ENCODE measurements around the gene SLC12A8. TPM values are rescaled to one million over a fixed set of nuclear protein-coding genes. Genes with fewer than 3 reads are reported as not detected.

The SLC12A8 gene
- total and polyA plus RNA-seq, 2 donors (not counting 1 experiment from before 2014, with no cell fraction given): 0.57 to 1.1 TPM

DNA sequence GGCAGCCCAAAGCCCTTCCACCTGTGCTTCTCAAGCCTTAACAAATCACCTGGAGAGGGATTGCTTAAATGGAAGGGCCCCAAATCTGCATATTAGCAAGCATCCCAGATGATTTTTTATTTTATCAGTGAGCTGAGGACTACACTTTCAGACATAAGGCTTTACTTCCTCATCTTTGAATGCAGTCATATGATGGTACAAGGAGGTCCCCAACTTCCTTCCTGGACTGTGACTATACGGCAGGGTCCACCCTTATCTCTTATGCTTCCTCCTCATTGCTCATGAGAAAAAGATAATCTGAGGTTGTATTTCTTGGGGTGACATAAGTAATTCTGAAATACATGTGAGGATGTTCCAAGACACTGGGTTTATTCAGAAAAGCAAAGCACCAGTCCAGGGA lies 143.1 kb downstream of the SLC12A8 start:
- Histone ChIP-seq H3K4me1 (ENCODE audit: control insufficient read depth in 2 of 2, insufficient read depth in 2 of 2, low read length in 2 of 2) (peaks cover 13 to 14% of the 10 kb centered on the region in 2 donors), H3K9ac (ENCODE audit: low read length) (peak overlapping the region; percentile 0), H4K20me1 (ENCODE audit: control insufficient read depth, insufficient read depth, low read length, poor library complexity, severe bottlenecking) (no peaks in the 10 kb centered on the region), H3K4me2 (replicated peaks; ENCODE audit: low read depth, low read length, poor library complexity, severe bottlenecking) (peak overlapping the region; percentile 47), H3K36me3 (replicated peaks in 1 of 2; ENCODE audit: control extremely low read depth in 1 of 2, control insufficient read depth in 1 of 2, extremely low read depth in 1 of 2, insufficient read depth in 2 of 2, low read length in 1 of 2) (no peaks in the 10 kb centered on the region), H3K4me3 (ENCODE audit: control extremely low read depth in 1 of 5, extremely low read depth in 1 of 5, insufficient read depth in 1 of 5, low read depth in 2 of 5, low read length in 4 of 5) (no peak overlapping the region), H3K27ac (ENCODE audit: low read length in 2 of 2) (peak overlapping the region in 1 of 2 donors; percentile 28), H3K27me3 (replicated peaks in 1 of 4; ENCODE audit: control extremely low read depth in 1 of 4, control insufficient read depth in 3 of 4, insufficient read depth in 4 of 4, low read length in 3 of 4) (no peaks in the 10 kb centered on the region), H3K79me2 (ENCODE audit: control insufficient read depth, insufficient read depth, low read length) (no peaks in the 10 kb centered on the region), H3K9me3 (ENCODE audit: control extremely low read depth in 1 of 3, control insufficient read depth in 2 of 3, insufficient read depth in 1 of 3, low read length in 2 of 3) (no peaks in the 10 kb centered on the region), H2AFZ (ENCODE audit: insufficient read depth, low read depth, low read length, poor library complexity, severe bottlenecking) (peak overlapping the region; percentile 71)
- CTCF ChIA-PET: interaction anchor here (0.6 kb wide), 1 partner anchor 803 kb away, joined by 4 read pairs; no protein-coding TSS in a partner anchor
- DNase-seq (peak; percentile 43), ATAC-seq (ENCODE audit: low read depth) (peak; percentile 60)
- peak overlapping the region; percentile 43 for H3K4me3 Mint-ChIP-seq
- H3K27me3 Mint-ChIP-seq: no peaks in the 10 kb centered on the region
- H3K9me3 Mint-ChIP-seq (ENCODE audit: insufficient read depth): no peaks in the 10 kb centered on the region
- peaks cover 14% of the 10 kb centered on the region for H3K4me1 Mint-ChIP-seq
- POLR2A ChIA-PET: no interaction called here
- WGBS (ENCODE audit: insufficient coverage): no CpG with 5 or more reads among the region's 1 CpG
- TF ChIP-seq EZH2 (IDR thresholded peaks at IDR 0.05; ENCODE audit: borderline replicate concordance, insufficient read depth, low read depth, low read length, poor library complexity, severe bottlenecking): no peak
- no peak for TF ChIP-seq CTCF (IDR thresholded peaks at IDR 0.05)
- peak overlapping the region; percentile 17 for H3K27ac Mint-ChIP-seq
- intact Hi-C loops (cut with micrococcal nuclease): no loop called here

DNA sequence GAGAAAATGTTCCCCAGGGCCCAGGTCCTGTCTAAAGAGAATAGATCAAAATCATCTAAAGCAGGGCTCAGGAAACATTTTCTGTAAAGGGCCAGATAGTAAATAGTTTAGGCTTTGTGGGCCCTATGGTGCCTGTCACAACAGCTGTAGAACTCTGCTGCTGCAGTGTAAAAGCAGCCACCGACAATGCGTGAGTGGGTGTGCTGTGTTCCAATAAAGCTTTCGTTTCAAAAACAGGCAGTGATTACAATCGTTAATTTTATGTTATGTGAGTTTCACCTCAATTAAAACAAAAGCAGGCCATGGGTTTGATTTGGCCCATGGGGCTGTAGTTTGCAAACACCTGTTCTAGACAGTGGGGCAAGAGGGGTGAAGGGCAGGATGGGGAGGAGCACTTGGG lies 144.3 kb downstream of the SLC12A8 start:
- 100% methylated on average over 2 of the region's 4 CpGs for WGBS (ENCODE audit: insufficient coverage)
- H3K4me2 ChIP-seq (replicated peaks; ENCODE audit: low read depth, low read length, poor library complexity, severe bottlenecking): no peak overlapping the region
- peaks cover 0 to 1% (median 0%) of the 10 kb centered on the region in 4 experiments for H3K27me3 ChIP-seq (replicated peaks in 1 of 4; ENCODE audit: control extremely low read depth in 1 of 4, control insufficient read depth in 3 of 4, insufficient read depth in 4 of 4, low read length in 3 of 4)
- ChIA-PET CTCF (interaction anchor here (0.6 kb wide), 1 partner anchor 12 kb away, joined by 3 read pairs; no protein-coding TSS in a partner anchor), POLR2A (no interaction called here)
- Mint-ChIP-seq H3K9me3 (ENCODE audit: insufficient read depth) (no peaks in the 10 kb centered on the region), H3K4me3 (no peak overlapping the region), H3K27me3 (peaks cover 5% of the 10 kb centered on the region), H3K27ac (no peak overlapping the region), H3K4me1 (peaks cover 14% of the 10 kb centered on the region)
- no peaks in the 10 kb centered on the region for H3K9me3 ChIP-seq (ENCODE audit: control extremely low read depth in 1 of 3, control insufficient read depth in 2 of 3, insufficient read depth in 1 of 3, low read length in 2 of 3)
- no peak overlapping the region for H3K27ac ChIP-seq (ENCODE audit: low read length in 2 of 2)
- intact Hi-C loops (cut with micrococcal nuclease): no loop called here
- no peak overlapping the region for H3K9ac ChIP-seq (ENCODE audit: low read length)
- H3K4me1 ChIP-seq (ENCODE audit: control insufficient read depth in 2 of 2, insufficient read depth in 2 of 2, low read length in 2 of 2): peaks cover 13 to 14% of the 10 kb centered on the region in 2 donors
- no peak for TF ChIP-seq CTCF (IDR thresholded peaks at IDR 0.05)
- TF ChIP-seq EZH2 (IDR thresholded peaks at IDR 0.05; ENCODE audit: borderline replicate concordance, insufficient read depth, low read depth, low read length, poor library complexity, severe bottlenecking): no peak
- no peaks in the 10 kb centered on the region for H4K20me1 ChIP-seq (ENCODE audit: control insufficient read depth, insufficient read depth, low read length, poor library complexity, severe bottlenecking)
- DNase-seq (no peak), ATAC-seq (ENCODE audit: low read depth) (no peak)
- no peak overlapping the region for H2AFZ ChIP-seq (ENCODE audit: insufficient read depth, low read depth, low read length, poor library complexity, severe bottlenecking)
- H3K4me3 ChIP-seq (ENCODE audit: control extremely low read depth in 1 of 5, extremely low read depth in 1 of 5, insufficient read depth in 1 of 5, low read depth in 2 of 5, low read length in 4 of 5): no peak overlapping the region
- no peaks in the 10 kb centered on the region for H3K36me3 ChIP-seq (replicated peaks in 1 of 2; ENCODE audit: control extremely low read depth in 1 of 2, control insufficient read depth in 1 of 2, extremely low read depth in 1 of 2, insufficient read depth in 2 of 2, low read length in 1 of 2)
- no peaks in the 10 kb centered on the region for H3K79me2 ChIP-seq (ENCODE audit: control insufficient read depth, insufficient read depth, low read length)

Data from B cell (primary cell).